ENCODE measurements around the gene C19orf33. TPM values are rescaled to one million over a fixed set of nuclear protein-coding genes. Genes with fewer than 3 reads are reported as not detected.
"Not testable (repeated sequence)": the region's sequence is repeated elsewhere in the genome, so short reads cannot be mapped to it uniquely, and the experiment has no call there.

Gene C19orf33
- total RNA-seq, 1 donor, result 1.3 TPM

GRCh38 chr19:38336638-38337359, 32.7 kb downstream of the C19orf33 start:
- H3K4me3 ChIP-seq (ENCODE audit: low read depth, low read length), result peak overlapping the region; percentile 95
- DNase-seq (ENCODE audit: low read depth), result peak; percentile 92
- no peak for TF ChIP-seq CTCF (IDR thresholded peaks at IDR 0.05; ENCODE audit: insufficient read depth, low read depth, low read length)

DNA sequence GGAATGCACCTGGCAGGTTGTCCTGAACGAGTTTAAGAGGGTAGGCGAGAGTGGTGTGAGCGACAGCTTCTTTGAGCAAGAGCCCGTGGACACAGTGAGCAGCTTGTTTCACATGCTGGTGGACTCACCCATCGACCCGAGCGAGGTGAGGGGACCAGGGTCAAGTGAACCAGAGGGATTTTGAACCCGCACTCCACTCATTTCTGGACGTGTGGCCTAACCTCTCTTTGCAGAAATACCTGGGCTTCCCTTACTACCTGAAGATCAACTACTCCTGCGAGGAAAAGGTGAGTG, 33.3 kb downstream of the C19orf33 start:
- TF ChIP-seq CTCF (IDR thresholded peaks at IDR 0.05; ENCODE audit: insufficient read depth, low read depth, low read length), result no peak
- no peak for DNase-seq (ENCODE audit: low read depth)
- H3K4me3 ChIP-seq (ENCODE audit: low read depth, low read length), result peak overlapping the region; percentile 95

GRCh38 chr19:38339011-38339410, 35.0 kb downstream of the C19orf33 start:
- not testable (repeated sequence) for H3K4me3 ChIP-seq (ENCODE audit: low read depth, low read length); DNase-seq (ENCODE audit: low read depth)

DNA sequence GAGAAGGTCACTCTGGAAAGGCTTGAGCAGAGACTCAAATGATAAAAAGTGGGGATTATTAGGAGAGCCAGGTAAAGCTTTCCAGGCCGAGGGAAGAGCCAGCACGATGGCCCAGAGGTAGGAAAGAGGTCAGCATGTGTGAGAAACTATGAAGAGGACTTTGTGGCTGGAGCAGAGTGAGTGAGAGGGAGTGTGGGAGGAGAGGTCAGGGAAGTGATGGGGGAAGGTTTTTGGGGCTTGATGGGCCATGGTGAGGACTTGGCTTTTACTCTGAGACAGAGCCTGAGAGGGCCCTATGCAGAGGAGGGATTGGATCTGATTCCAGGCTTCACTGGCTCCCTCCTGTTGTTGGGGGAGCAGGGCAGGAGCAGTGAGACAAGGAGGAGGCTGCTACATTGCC, 36.9 kb downstream of the C19orf33 start:
- no peak for DNase-seq (ENCODE audit: low read depth)
- TF ChIP-seq CTCF (IDR thresholded peaks at IDR 0.05; ENCODE audit: insufficient read depth, low read depth, low read length), result no peak
- H3K4me3 ChIP-seq (ENCODE audit: low read depth, low read length), result no peak overlapping the region

GRCh38 chr19:38346837-38347236, 42.8 kb downstream of the C19orf33 start:
- DNase-seq (ENCODE audit: low read depth), result no peak
- H3K4me3 ChIP-seq (ENCODE audit: low read depth, low read length), result no peak overlapping the region
- no peak for TF ChIP-seq CTCF (IDR thresholded peaks at IDR 0.05; ENCODE audit: insufficient read depth, low read depth, low read length)

DNA sequence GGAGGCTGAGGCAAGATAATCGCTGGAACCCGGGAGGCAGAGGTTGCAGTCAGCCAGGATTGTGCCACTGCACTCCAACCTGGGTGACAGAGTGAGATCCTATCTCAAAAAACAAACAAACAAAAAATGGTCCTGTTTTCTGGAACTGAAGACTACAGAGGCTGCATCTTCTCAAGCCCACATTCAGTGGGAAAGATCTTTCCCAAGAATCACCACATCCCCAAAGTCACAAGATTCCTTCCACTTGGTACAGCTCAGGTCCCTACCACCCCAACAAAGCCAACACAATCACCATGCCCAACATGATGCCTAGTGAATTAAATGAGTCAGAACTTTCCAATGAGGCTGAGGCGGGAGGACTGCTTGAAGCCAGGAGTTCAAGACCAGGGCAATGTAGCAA, 46.8 kb downstream of the C19orf33 start:
- no peak for DNase-seq (ENCODE audit: low read depth)
- TF ChIP-seq CTCF (IDR thresholded peaks at IDR 0.05; ENCODE audit: insufficient read depth, low read depth, low read length), result no peak
- H3K4me3 ChIP-seq (ENCODE audit: low read depth, low read length), result no peak overlapping the region

DNA sequence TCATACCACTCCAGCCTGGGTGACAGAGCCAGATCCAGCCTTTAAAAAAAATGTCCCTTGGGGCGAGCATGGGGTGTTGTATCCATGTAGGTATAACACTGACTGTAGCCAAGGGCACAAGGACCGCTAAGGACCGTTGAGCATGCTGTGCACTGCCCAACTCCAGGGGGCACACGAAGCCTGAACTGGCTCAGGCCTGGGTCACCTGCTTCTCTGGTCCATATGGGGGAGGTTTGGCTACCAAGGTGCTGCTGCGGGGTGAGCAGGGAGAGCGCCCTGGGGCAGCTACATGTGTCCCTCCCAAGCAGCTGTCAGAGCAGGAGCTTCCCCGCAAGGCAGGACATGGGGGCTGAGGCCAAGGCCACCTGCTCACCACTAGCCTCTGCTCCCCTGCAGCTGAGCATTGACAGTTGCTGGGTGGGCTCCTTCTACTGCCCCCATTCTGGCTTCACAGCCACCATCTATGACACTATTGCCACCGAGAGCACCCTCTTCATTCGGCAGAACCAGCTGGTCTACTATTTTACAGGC, 47.9 kb downstream of the C19orf33 start:
- no peak overlapping the region for H3K4me3 ChIP-seq (ENCODE audit: low read depth, low read length)
- DNase-seq (ENCODE audit: low read depth), result no peak

More for the DNA sequence above, 47.9 kb downstream of the C19orf33 start:
- no peak for TF ChIP-seq CTCF (IDR thresholded peaks at IDR 0.05; ENCODE audit: insufficient read depth, low read depth, low read length)
